GM18517 (cell line): ENCODE data around the gene CACNA2D2.

Experiments used
- ATAC-seq: cut with Tn5 transposase; IDR thresholded peaks from one replicate; pipeline ENCODE4 v1.9.1; 2021; ENCODE audit warnings: mild to moderate bottlenecking, moderate library complexity; ENCODE audit not compliant: unreplicated experiment

The CACNA2D2 gene

GRCh38 chr3:50351323-50351697 lies 152.1 kb downstream of the CACNA2D2 start:
- no peak for ATAC-seq

- peak; percentile 74 for ATAC-seq
Observed at GRCh38 chr3:50350527-50351322, 152.7 kb downstream of the CACNA2D2 start, which contains the start of the genes CYB561D2 and NPRL2. CYB561D2 (plus strand) TSS chr3:50350862; CDS start chr3:50351434, 572 bp downstream. NPRL2 (minus strand) TSS chr3:50350775; CDS start chr3:50350652, 123 bp downstream.

GRCh38 chr3:50350213-50350526 lies 153.3 kb downstream of the CACNA2D2 start:
- ATAC-seq = no peak

GRCh38 chr3:50347187-50347813 lies 156.1 kb downstream of the CACNA2D2 start:
- ATAC-seq = no peak

GRCh38 chr3:50345586-50346234 lies 157.7 kb downstream of the CACNA2D2 start, which contains the start of gene ZMYND10:
ZMYND10 (minus strand) TSS chr3:50345732; CDS start chr3:50345579, 153 bp downstream.
- no peak for ATAC-seq

- no peak for ATAC-seq
Observed at GRCh38 chr3:50345008-50345407, 158.4 kb downstream of the CACNA2D2 start.

GRCh38 chr3:50342813-50343633 lies 160.4 kb downstream of the CACNA2D2 start:
- ATAC-seq = no peak

- ATAC-seq = no peak
Observed at GRCh38 chr3:50341996-50342650, 161.3 kb downstream of the CACNA2D2 start.

- no peak for ATAC-seq
Observed at GRCh38 chr3:50341537-50341936, 161.9 kb downstream of the CACNA2D2 start.

GRCh38 chr3:50340448-50341329 lies 162.7 kb downstream of the CACNA2D2 start, which contains the start of gene RASSF1:
RASSF1 (minus strand) TSS chr3:50340836; CDS start chr3:50340805, 31 bp downstream.
- ATAC-seq = no peak

- no peak for ATAC-seq
Observed at GRCh38 chr3:50340147-50340447, 163.3 kb downstream of the CACNA2D2 start.

GRCh38 chr3:50339485-50340146 lies 163.8 kb downstream of the CACNA2D2 start:
- ATAC-seq = no peak

GRCh38 chr3:50338965-50339364 lies 164.5 kb downstream of the CACNA2D2 start:
- no peak for ATAC-seq

GRCh38 chr3:50337175-50337861 lies 166.1 kb downstream of the CACNA2D2 start:
- peak; percentile 82 for ATAC-seq

GRCh38 chr3:50336452-50337174 lies 166.8 kb downstream of the CACNA2D2 start:
- peak; percentile 2 for ATAC-seq

GRCh38 chr3:50334339-50335075 lies 168.9 kb downstream of the CACNA2D2 start:
- no peak for ATAC-seq

GRCh38 chr3:50333744-50334328 lies 169.6 kb downstream of the CACNA2D2 start:
- no peak for ATAC-seq
